NCI-H748 treated with DMSO at 0.1 percent for 48 hours (cell line): ENCODE results near the gene RPTOR.

ENCODE experiments used
- DNase-seq: peaks from one replicate; lab custom pipeline; 2025; lab: John Stamatoyannopoulos, UW

Gene RPTOR

DNA sequence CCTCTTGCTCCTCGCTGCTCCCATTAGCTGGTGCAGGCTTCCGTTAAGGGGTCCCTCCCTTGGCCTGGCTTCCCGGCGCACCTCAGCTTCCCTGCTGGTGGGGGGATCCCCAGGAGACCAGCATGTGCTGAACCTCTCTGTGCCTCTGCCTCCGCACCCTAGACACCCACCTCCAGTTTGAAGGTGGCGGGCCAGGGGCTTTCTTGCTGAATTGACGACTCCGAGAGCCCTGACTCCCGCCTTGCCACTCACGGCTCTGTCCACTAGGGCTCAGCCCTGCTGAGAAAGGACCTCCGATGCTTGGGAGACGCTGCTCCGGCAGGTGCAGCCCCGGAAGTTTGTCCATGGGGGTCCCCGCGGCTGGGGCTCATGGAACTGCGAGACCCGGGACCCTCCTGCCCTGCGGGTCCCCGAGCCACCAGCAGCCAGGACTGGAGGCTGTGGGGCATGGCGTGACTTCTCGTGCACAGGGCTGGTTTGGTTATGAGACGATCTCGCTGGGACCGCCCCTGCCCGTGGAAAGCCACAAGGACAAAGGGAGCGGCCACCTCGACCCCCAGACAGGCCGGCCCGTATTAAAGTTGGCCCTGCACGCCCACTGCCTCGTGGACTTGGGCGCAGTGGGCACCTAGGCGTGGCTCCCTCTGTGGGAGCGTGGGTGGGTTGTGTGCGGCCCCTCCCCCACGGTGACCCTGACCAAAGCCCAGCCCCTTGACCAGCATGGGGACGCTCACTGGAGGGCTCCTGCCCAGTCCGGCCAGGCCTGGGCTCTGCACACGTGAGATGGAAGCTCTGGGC lies 455.1 kb downstream of the RPTOR start:
- no peak for DNase-seq

DNA sequence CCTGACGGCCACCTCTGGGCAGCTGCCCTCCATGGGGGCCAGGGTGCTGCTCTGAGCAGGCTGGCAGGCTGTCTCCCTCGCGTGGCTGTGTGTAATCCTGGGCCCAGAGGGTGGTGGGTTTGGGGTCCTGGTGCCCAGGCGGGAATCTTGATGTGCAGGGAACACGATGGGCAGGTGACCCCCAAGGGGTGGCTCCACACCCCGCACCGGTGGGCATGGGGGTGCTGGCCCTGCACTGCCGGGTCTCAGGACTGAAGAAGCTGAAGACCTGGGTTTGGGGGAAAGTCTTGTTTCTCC lies 455.6 kb downstream of the RPTOR start:
- DNase-seq: no peak

DNA sequence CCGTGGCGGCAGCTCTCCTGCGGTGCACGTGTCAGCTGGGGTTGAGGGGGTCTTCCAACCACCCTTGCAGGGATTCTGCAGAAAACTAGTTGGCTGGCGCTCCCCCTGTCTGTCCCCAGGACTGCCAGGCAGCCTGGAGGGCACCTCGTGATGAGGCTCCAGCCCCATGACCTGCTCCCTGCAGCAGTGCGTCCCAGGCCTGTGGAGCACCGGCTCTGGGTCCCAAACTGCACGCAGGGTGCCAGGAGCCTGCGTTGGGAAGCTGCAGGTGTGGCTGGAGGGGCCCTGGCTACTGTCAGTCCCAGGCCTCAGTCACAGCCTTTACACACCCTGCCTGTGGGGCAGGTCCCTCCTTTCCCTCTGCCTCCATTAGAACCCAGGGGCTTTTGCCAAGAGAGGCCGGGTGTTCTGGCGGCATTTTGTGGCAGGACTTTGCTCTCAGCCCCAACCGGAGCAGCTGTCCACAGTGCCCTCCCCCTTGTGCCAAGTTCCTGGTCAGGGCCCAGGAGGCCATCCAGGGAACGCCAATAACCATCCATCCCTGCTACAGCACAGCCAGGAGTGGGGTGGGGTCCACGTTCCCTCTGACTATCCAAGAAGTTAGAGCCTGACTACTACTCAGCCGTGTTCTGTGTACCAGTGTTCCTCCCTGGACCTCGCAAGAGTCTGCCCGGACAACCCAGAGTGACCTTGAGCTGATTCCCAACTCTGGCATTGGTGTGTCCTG lies 456.2 kb downstream of the RPTOR start:
- DNase-seq: no peak

DNA sequence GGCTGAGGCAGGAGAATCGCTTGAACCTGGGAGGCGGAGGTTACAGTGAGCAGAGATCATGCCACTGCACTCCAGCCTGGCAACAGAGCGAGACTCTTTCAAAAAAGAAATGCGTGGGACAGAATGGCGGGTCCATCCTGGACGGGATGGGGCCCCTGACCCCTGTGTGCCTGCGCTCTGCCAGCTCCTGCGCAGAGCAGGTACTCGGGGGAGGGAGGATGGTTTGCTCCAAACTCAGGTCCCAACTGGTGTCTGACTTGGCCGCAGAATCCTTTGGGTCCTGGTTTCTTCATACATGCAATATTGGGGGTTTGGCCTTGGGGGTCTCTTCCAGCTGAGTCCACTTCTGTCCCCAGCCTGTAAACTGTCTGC lies 457.4 kb downstream of the RPTOR start:
- no peak for DNase-seq

DNA sequence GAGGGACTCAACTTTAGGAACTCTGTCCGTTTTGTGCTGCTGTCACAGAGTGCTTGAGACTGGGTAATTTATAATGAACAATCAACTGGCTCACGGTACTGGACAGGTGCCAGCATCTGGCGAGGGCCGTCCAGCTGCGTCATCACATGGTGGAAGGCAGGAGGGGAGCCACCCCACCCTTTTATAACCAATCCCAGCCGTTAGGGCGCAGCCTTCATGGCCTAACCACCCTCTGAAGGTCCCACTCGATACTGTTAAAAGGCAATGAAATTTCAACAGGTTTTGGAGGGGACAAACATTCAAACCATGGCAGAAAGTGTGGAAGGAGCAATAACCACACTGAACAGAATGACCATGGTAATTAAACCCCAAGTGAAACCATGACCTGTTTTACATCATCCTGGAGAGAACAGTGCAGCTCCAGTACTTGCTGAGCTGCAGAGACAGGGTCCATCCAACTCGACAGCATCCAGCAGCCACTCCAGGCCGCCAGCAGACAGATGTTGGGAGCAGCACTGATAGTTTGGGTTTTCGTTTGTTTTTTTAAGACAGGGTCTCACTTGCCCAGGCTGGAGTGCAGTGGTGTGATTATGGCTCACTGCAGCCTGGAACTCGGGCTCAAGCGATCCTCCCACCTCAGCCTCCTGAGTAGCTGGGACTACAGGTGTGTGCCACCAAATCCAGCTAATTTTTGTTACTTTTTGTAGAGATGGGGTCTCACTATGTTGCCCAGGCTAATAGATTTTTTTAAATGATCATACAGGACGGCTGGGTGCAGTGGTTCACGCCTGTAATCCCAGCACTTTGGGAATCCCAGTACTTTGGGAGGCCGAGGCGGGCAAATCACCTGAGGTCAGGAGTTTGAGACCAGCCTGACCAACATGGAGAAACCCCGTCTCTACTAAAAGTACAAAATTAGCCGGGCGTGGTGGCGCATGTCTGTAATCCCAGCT lies 458.0 kb downstream of the RPTOR start:
- peak; percentile 44 for DNase-seq

DNA sequence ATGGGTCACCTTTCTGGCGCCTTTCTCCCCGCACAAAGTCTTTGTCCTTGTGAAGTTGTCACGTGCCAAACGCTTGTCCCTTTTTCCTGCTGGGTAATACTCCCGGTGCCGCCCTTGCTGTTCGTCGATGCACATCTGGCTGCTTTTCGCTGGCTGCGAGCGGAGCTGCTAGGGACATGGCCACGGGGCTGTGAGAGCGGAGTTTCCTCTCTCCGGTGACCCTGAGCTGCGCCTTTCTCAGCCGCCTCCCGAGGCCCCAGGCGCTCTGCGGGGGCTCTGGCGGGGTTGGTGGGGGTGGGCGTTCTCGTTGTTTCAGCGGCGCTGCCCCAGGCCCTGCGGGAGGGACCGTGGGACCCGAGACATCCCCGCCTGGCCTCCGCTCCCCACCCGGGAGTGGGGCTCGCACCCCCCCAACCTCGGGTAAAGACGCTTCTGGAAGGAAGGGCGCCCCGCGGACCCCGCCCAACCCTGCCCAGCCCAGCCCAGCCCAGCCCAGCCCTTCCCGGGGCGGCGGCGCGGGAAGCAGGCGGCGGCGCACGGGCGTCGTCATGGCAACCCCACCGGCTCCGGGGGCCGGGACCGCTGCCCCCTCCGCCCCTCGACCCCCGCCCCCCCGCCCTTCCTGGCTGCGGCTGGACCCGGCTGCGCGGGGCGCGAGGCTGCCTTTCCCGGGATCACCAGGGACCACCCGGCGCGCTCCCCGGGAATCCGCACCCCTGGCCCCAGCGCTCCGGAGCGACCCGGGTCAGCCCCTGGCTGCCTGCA lies 459.3 kb downstream of the RPTOR start:
- DNase-seq: no peak

DNA sequence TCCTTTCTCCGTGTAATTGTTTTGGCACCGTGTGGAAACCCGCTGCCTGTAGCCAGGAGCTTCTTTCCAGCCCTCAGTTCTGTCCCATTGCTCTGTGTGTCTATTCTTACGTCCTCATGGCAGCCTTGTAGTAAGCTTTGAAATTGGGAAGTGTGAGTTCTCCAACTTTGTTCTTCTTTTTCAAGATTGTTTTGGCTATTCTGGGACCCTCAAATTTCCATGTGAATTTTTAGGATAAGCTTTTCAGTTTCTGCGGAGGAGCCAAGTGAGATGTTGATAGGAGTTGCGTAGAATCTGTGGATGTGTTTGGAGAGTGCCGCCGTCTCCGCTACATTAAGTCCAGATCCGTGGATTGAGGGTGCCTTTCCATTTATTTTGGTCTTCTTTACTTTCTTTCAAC lies 462.3 kb downstream of the RPTOR start:
- no peak for DNase-seq

DNA sequence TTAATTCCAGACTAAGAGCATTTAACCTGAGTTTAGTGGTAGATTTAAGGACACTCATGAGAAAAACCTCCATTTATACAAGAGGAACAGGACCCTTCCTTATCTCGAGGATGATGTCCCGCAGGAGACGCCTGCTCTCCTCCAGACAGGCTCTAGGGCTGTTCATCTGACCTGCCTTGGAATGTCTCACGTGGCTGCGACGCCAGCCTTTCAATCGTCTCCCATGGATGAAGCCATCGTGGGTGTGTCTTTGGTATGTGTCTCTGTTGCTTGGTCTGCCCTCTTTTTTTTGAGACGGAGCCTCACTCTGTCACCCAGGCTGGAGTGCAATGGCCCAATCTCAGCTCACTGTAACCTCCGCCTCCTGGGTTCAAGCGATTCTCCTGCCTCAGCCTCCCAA lies 463.5 kb downstream of the RPTOR start:
- no peak for DNase-seq

DNA sequence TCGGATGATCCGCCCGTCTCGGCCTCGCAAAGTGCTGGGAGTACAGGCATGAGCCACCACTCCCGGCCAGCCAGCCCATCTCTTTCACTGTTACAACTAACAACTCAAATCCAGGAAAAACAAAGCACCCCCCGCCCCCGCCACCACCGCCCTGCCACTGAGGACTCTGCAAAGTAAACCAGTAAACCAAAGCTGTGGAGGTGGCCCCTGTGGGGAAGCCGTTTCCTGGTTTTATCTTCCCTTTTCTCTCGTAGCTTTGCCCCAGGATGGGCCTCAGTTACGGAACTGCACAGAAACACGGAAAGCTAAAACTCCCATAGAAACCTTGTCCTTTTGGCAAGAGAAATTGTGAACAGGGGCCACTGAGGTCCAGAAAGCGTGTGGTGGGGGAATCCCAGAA lies 464.5 kb downstream of the RPTOR start:
- no peak for DNase-seq

DNA sequence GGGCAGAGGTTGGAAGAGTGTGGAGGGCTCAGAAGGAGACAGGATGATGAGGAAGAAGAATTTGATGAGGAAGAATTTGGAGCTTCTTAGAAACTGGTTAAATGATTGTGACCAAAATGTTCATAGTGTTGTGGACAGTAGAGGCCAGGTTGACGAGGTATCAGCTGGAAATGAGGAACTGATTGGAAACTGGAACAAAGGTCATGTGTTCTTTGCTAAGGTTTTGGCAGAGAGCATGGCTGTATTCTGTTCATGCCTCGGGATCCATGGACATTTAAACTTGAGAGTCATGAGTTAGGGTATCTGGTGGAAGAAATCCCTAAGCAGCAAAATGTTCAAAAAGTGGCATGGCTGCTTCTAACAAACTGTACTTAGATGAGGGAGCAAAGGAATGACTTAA lies 466.3 kb downstream of the RPTOR start:
- no peak for DNase-seq

DNA sequence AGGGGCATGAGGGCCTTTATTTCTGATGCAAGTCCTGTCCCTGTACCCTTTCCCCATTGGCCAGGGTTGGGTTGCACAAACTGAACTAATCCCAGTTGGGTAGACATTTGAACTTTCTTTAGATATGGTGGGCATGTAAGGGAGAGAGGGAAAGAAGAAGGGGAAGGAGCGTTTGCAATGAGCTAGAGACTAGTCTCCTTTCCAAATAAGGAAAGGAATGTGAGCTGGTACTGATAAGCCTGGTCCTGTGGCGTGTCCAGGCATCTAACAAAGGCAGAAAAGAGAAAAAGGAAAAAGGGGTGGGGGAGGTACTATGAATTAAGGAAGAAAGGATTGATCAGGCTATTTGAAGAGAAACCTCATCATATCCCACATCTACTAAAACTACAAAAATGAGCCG lies 467.3 kb downstream of the RPTOR start:
- DNase-seq: no peak

DNA sequence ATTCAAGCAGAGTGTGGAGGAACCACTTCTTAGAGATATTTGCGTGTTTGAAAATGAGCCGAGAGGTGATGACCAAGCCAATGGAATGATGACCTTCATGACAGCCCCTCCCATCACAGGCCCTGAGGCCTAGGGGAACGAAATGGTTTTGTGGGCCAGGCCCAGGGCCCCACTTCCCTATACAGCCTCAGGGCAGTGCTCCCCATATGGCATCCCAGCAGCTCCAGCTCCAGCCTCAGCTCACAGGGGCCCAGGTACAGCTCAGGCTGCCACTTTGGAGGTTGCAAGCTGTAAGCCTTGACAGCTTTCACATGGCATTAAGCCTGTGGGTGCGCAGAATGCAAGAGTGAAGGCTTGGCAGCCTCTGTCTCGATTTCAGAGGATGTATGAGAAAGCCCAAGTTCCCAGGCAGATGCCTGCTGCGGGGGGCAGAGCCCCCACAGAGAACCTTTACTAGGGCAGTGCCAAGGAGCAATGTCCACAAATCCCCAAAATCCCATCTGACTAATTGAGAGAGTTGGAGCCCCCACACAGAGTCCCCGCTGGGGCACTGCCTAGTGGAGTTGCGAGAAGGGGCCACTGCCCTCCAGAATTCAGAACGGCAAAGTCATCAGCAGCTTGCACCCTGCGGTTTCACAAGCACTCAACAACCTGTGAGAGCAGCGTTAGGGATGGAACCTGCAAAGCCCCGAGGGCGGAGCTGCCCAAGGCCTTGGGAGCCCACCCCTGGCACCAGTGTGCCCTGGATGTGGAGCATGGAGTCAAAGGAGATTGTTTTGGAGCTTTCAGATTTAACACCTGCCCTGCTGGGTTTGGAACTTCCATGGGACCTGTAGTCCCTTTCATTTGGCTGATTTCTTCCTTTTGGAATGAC lies 468.2 kb downstream of the RPTOR start:
- no peak for DNase-seq

DNA sequence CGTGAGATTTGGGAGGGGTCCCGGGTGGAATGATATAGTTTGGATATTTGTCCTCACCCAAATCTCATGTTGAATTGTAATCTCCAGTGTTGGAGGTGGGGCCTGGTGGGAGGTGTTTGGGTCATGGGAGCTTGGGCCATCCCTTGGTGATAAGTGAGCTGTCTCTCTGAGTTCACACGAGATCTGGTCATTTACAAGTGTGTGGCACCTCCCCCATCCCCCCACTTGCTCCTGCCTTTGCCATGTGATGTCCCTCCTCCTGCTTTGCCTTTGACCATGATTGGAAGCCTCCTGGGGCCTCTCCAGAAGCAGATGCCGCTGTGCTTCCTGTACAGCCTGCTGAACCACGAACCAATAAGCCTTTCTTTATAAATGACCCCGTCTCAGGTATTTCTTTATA lies 469.0 kb downstream of the RPTOR start:
- DNase-seq: no peak

DNA sequence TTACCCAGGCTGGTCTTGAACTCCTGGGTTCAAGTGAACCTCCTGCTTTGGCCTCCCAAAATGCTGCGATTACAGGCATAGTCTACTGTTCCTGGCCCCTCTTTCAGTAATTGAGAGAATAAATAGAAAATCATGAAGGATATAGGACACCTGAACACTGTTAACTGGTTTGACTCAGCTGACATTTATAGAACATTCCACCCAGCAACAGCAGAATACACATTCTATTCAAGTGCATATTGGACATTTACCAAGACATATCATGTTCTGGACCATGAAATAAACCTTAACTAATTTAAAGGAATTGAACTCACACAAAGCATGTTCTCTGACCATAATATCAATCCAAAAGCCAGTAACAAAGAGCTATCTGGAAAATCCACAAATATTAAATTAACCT lies 470.5 kb downstream of the RPTOR start:
- DNase-seq: no peak
